Transverse colon (tissue), 4 donors: Measurements from ENCODE around the gene QSOX2. TPM values are rescaled to one million over a fixed set of nuclear protein-coding genes. Genes with fewer than 3 reads are reported as not detected.

ENCODE experiments used
- DNase-seq: peaks from one replicate; pipeline ENCODE4 v3.0.0-alpha.2; 2019
- H3K27ac ChIP-seq, 4 donors: fragments of 200-600 bp; sonication (generic); 2 replicates each; pipeline ENCODE4 v1.5.1; 2016 to 2018; ENCODE audit warnings: inconsistent platforms in 4 of 4
- H3K27me3 ChIP-seq: fragments of 200-600 bp; sonication (generic); 2 replicates; pipeline ENCODE4 v1.5.1; 2017; ENCODE audit warnings: inconsistent platforms
- H3K36me3 ChIP-seq, 4 donors: fragments of 200-600 bp; sonication (generic); 2 replicates each; pipeline ENCODE4 v1.5.1; 2017 to 2019; ENCODE audit warnings: inconsistent platforms in 4 of 4
- H3K4me1 ChIP-seq, 4 donors: fragments of 200-600 bp; sonication (generic); 2 replicates each; pipeline ENCODE4 v1.5.1; 2017 to 2020; ENCODE audit warnings: inconsistent platforms in 4 of 4
- H3K4me3 ChIP-seq, 4 donors: fragments of 200-600 bp; sonication (generic); 1 replicate in 1 of 4; 2 replicates in 3 of 4; pipeline versions ENCODE4 v1.5.1 to v1.6.1; 2017 to 2019; ENCODE audit warnings: inconsistent platforms in 4 of 4
- H3K9me3 ChIP-seq, 2 donors: fragments of 200-600 bp; sonication (generic); 2 replicates each; pipeline ENCODE4 v1.5.1; 2017 to 2019; ENCODE audit warnings: inconsistent platforms in 2 of 2
- CTCF ChIP-seq, 5 experiments: fragments of 200-600 bp in 3 of 5; fragments of 450-650 bp in 2 of 5; sonication (generic) in 3 of 5; IDR thresholded peaks; 1 replicate in 2 of 5; 2 replicates in 3 of 5; pipeline ENCODE4 v1.5.1; 2016 to 2017; ENCODE audit warnings: antibody characterized with exemption in 5 of 5, inconsistent platforms in 3 of 5, mild to moderate bottlenecking in 2 of 5, moderate library complexity in 1 of 5
- EP300 ChIP-seq: sonication (generic); formaldehyde crosslinking; IDR thresholded peaks from one replicate; pipeline ENCODE4 v1.6.1; 2017; ENCODE audit warnings: antibody characterized with exemption, low read depth
- POLR2A ChIP-seq: fragments of 450-650 bp; IDR thresholded peaks from one replicate; pipeline ENCODE4 v1.6.1; 2016; ENCODE audit warnings: antibody characterized with exemption, mild to moderate bottlenecking, moderate library complexity
- POLR2AphosphoS5 ChIP-seq, 3 donors: sonication (generic); formaldehyde crosslinking; IDR thresholded peaks; one replicate each; pipeline ENCODE4 v1.6.1; 2016; ENCODE audit warnings: antibody characterized with exemption in 3 of 3
- WGBS, 2 donors: methylation state at CpG; one replicate each; pipeline ENCODE4 v1.1.5; 2018; ENCODE audit warnings: low coverage in 1 of 2; 5-methylcytosine and 5-hydroxymethylcytosine counted together
- in situ Hi-C, 4 donors: fragments of 200-750 bp; cut with MboI; loops; one replicate each; pipeline versions ENCODE4 v1.15.0 to v1.15.1; 2017; ENCODE audit warnings: low sequenced_read_pairs in 3 of 4, low pct_ligation_motif_present in 1 of 4, low pct_unique_long_range_greater_than_20kb in 1 of 4
- intact Hi-C: fragments of 100-400 bp; cut with DNase I; formaldehyde crosslinking; loops from one replicate; pipeline ENCODE4 v1.15.1; 2023; ENCODE audit warnings: low total_unique reads
- total RNA-seq, 4 donors: library from RNA; depleted of rRNA; stranded (reverse); fragments of >200 nt; gene quantifications; one replicate each; pipeline ENCODE4 v1.1.0, GENCODE V29; 2016

Gene QSOX2
- total RNA-seq, 4 donors from 2014 or later, result 3.7 to 18.1 (median 4.8) TPM

- DNase-seq, result no peak
- TF ChIP-seq POLR2A (no peak), EP300 (no peak), POLR2AphosphoS5 (IDR thresholded peaks at IDR 0.05) (no peak), CTCF (IDR thresholded peaks at IDR 0.05) (no peak)
- Histone ChIP-seq H3K27ac (no peak overlapping the region), H3K27me3 (peaks cover 64% of the 10 kb centered on the region), H3K36me3 (no peaks in the 10 kb centered on the region), H3K9me3 (no peaks in the 10 kb centered on the region), H3K4me3 (no peak overlapping the region), H3K4me1 (peaks cover 0 to 4% (median 0%) of the 10 kb centered on the region in 4 donors)
- in situ Hi-C loops (no loop called here), intact Hi-C loops (no loop called here)
- WGBS, 2 donors, result 55 to 73% methylated on average over 3 to 25 of the region's 25 CpGs
Observed at GRCh38 chr9:136204145-136204805, 41.3 kb downstream of the QSOX2 start.

DNA sequence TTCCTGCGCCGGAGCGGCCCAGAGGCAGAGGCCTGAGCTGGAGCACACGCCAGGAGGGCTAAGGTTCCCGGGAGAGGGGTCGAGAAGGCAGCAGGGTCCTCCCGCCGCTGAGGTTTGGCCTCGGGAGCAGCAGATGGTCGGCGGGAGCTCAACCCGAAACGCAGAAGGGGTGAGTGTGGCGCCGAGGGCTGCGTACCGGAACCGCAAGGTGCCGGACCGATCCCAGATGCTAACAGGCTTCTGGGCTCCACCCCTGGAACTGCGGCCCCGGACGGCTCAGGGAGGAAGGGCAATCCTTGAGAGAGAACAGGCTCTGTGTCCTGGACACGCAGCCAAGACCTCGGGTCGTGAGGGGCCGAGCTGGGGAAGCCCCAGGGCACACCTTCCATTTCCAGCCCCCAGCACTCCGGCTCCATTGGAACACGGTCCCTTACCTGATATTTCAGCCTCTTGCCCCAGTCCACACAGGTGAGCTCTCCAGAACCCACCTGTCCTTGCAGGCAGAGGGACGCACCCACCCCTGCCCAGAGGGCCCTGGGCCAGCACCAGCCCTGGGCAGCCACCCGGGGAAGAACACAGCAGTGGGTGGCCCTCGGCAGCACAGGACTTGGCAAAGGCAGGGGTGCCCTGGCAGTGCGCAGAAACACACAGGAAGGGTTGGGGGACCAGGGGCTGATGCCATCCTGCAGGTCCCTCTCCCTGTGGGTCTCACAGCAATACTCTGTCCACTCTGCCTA, 42.0 kb downstream of the QSOX2 start:
- Histone ChIP-seq H3K4me1 (peaks cover 0 to 4% (median 0%) of the 10 kb centered on the region in 4 donors), H3K36me3 (no peaks in the 10 kb centered on the region), H3K27me3 (peaks cover 71% of the 10 kb centered on the region), H3K9me3 (no peaks in the 10 kb centered on the region), H3K27ac (no peak overlapping the region), H3K4me3 (no peak overlapping the region)
- intact Hi-C loops, result no loop called here
- in situ Hi-C loops, result no loop called here
- 28 to 100% methylated on average over 1 to 33 of the region's 33 CpGs for WGBS, 2 donors
- TF ChIP-seq POLR2A (no peak), POLR2AphosphoS5 (IDR thresholded peaks at IDR 0.05) (no peak), EP300 (no peak), CTCF (IDR thresholded peaks at IDR 0.05) (no peak)
- DNase-seq, result no peak

DNA sequence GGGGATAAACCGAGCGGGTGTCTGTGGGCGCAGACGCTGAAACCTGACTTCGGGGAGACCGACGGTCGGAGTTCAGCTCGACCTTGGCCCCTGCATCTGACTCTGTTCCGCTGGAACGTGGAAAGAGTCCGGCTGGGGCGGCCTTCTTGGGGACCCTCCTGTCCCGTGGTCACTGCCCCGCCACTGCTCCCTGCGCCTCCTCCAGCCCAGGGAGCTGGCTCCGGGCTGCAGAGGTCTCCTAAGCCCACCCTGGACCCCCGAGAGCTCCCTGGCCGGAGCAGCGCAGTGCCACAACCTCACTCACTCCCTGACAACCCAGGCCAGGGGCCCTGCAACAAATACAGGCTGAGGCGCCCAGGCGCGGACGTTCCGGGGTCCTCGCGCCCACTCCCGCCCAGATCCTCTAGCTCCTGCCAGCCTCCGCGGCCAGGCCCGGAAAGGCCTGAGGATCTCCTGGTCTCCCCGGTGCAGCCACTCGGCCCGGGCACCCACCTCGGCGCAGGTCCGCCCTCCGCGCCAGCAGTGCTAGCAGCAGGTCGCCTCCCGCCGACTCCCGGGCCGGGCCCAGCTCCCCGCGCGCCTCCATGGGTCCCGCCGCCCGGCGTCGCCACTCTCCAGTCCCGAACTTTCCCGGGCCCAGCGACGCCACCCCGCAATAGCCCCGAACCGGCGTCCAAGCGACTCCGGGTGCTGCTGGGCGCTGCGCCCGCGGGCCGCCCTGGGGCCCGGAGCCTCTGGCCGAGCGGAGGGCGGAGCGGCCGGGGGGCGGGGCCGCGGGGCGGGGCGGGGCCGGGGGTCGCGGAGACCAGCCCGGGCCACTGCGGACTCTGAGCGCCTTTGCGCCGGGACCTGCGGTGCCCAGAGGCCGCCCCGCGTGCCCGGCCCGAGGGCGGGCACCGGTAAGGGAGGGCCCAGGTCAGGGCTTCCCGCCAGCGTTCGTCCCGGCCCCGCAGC, 42.9 kb downstream of the QSOX2 start:
- Histone ChIP-seq H3K27me3 (peaks cover 80% of the 10 kb centered on the region), H3K27ac (no peak overlapping the region), H3K9me3 (no peaks in the 10 kb centered on the region), H3K4me3 (no peak overlapping the region), H3K36me3 (no peaks in the 10 kb centered on the region), H3K4me1 (peaks cover 0 to 4% (median 0%) of the 10 kb centered on the region in 4 donors)
- 41% methylated on average over 20 of the region's 99 CpGs; no CpG with 5 or more reads in 1 of the 2 donors for WGBS, 2 donors
- no peak for DNase-seq
- intact Hi-C loops, result no loop called here
- TF ChIP-seq POLR2AphosphoS5 (IDR thresholded peaks at IDR 0.05) (no peak), CTCF (IDR thresholded peaks at IDR 0.05) (no peak), POLR2A (no peak), EP300 (no peak)
- in situ Hi-C loops, result no loop called here
